Effector memory CD8-positive, alpha-beta T cell (primary cell): Measurements from ENCODE around the gene XYLT1.
A peak's percentile ranks its signal among the peaks of the same experiment; 100 is the strongest.

Source experiments
- ATAC-seq: fragments of 150-1000 bp; cut with Tn5 transposase; replicated peaks from 2 replicates; pipeline ENCODE4 v1.10.0; 2021; ENCODE audit warnings: mild to moderate bottlenecking, moderate library complexity
- DNase-seq, 3 experiments: peaks; one replicate each; pipeline ENCODE4 v3.0.0; 2021
- H3K27ac Mint-ChIP-seq, 2 donors: one replicate each; pipeline ENCODE4 v1.8.0; 2022; ENCODE audit warnings: mild to moderate bottlenecking in 2 of 2, mixed read lengths in 2 of 2, moderate library complexity in 2 of 2
- H3K27me3 Mint-ChIP-seq, 2 donors: one replicate each; pipeline ENCODE4 v1.8.0; 2022; ENCODE audit warnings: mixed read lengths in 2 of 2
- H3K36me3 Mint-ChIP-seq: one replicate; pipeline ENCODE4 v1.8.0; 2022; ENCODE audit warnings: mild to moderate bottlenecking, moderate library complexity, mixed read lengths; ENCODE audit not compliant: insufficient read depth
- H3K4me1 Mint-ChIP-seq, 2 donors: one replicate each; pipeline ENCODE4 v1.8.0; 2022; ENCODE audit warnings: low read depth in 2 of 2, mixed read lengths in 2 of 2
- H3K4me3 Mint-ChIP-seq, 2 donors: one replicate each; pipeline ENCODE4 v1.8.0; 2022; ENCODE audit warnings: mild to moderate bottlenecking in 2 of 2, mixed read lengths in 2 of 2, moderate library complexity in 2 of 2
- H3K9me3 Mint-ChIP-seq, 2 donors: one replicate each; pipeline ENCODE4 v1.8.0; 2022; ENCODE audit warnings: mixed read lengths in 2 of 2

XYLT1 gene

GRCh38 chr16:17063201-17064139, 407.3 kb downstream of the XYLT1 start:
- Mint-ChIP-seq H3K27ac (peak overlapping the region; percentile 20 to 52), H3K36me3 (peaks cover 2% of the 10 kb centered on the region), H3K4me1 (peaks cover 0 to 3% of the 10 kb centered on the region in 2 donors), H3K4me3 (no peak overlapping the region), H3K9me3 (no peaks in the 10 kb centered on the region), H3K27me3 (no peaks in the 10 kb centered on the region)
- DNase-seq (no peak), ATAC-seq (no peak)

GRCh38 chr16:17062676-17063075, 408.1 kb downstream of the XYLT1 start:
- H3K36me3 Mint-ChIP-seq, result peaks cover 2% of the 10 kb centered on the region
- H3K27ac Mint-ChIP-seq, result peak overlapping the region in 1 of 2 donors; percentile 20
- peaks cover 0 to 3% of the 10 kb centered on the region in 2 donors for H3K4me1 Mint-ChIP-seq
- no peaks in the 10 kb centered on the region for H3K9me3 Mint-ChIP-seq
- H3K4me3 Mint-ChIP-seq, result no peak overlapping the region
- H3K27me3 Mint-ChIP-seq, result no peaks in the 10 kb centered on the region
- ATAC-seq, result no peak
- DNase-seq, result no peak

GRCh38 chr16:17061326-17061725, 409.4 kb downstream of the XYLT1 start:
- no peak overlapping the region for H3K27ac Mint-ChIP-seq
- H3K36me3 Mint-ChIP-seq, result peaks cover 2% of the 10 kb centered on the region
- ATAC-seq (no peak), DNase-seq (no peak)
- H3K4me1 Mint-ChIP-seq, result peaks cover 0 to 3% of the 10 kb centered on the region in 2 donors
- H3K9me3 Mint-ChIP-seq, result no peaks in the 10 kb centered on the region
- no peaks in the 10 kb centered on the region for H3K27me3 Mint-ChIP-seq
- no peak overlapping the region for H3K4me3 Mint-ChIP-seq

GRCh38 chr16:17058471-17058870, 412.3 kb downstream of the XYLT1 start:
- no peaks in the 10 kb centered on the region for H3K9me3 Mint-ChIP-seq
- no peak overlapping the region for H3K27ac Mint-ChIP-seq
- H3K4me1 Mint-ChIP-seq, result peaks cover 0 to 3% of the 10 kb centered on the region in 2 donors
- no peak overlapping the region for H3K4me3 Mint-ChIP-seq
- H3K36me3 Mint-ChIP-seq, result peaks cover 2% of the 10 kb centered on the region
- no peaks in the 10 kb centered on the region for H3K27me3 Mint-ChIP-seq
- DNase-seq (no peak), ATAC-seq (no peak)

GRCh38 chr16:17056666-17057065, 414.1 kb downstream of the XYLT1 start:
- Mint-ChIP-seq H3K27me3 (peaks cover 0 to 4% of the 10 kb centered on the region in 2 donors), H3K9me3 (no peaks in the 10 kb centered on the region), H3K36me3 (peaks cover 2% of the 10 kb centered on the region), H3K4me1 (peaks cover 0 to 2% of the 10 kb centered on the region in 2 donors), H3K4me3 (no peak overlapping the region), H3K27ac (no peak overlapping the region)
- DNase-seq (no peak), ATAC-seq (no peak)

GRCh38 chr16:17053536-17054160, 417.1 kb downstream of the XYLT1 start:
- Mint-ChIP-seq H3K27me3 (peaks cover 0 to 13% of the 10 kb centered on the region in 2 donors), H3K36me3 (no peaks in the 10 kb centered on the region), H3K4me1 (no peaks in the 10 kb centered on the region), H3K9me3 (peaks cover 5 to 11% of the 10 kb centered on the region in 2 donors), H3K4me3 (no peak overlapping the region), H3K27ac (no peak overlapping the region)
- DNase-seq (no peak), ATAC-seq (no peak)
